Gastroesophageal sphincter (tissue), 4 donors: ENCODE measurements around the gene CMSS1. TPM values are rescaled to one million over a fixed set of nuclear protein-coding genes. Genes with fewer than 3 reads are reported as not detected.

Experiments used
- ATAC-seq: fragments of 150-250 bp; one replicate; pipeline ENCODE4 v1.9.1; 2016; ENCODE audit warnings: mild to moderate bottlenecking, moderate library complexity
- H3K27ac ChIP-seq, 4 donors: fragments of 200-600 bp; sonication (generic) in 3 of 4; 1 replicate in 3 of 4; 2 replicates in 1 of 4; pipeline ENCODE4 v1.5.1; 2016 to 2019
- H3K27me3 ChIP-seq: fragments of 200-600 bp; sonication (generic); one replicate; pipeline ENCODE4 v1.5.1; 2019
- H3K36me3 ChIP-seq, 2 donors: fragments of 200-600 bp; sonication (generic); one replicate each; pipeline ENCODE4 v1.5.1; 2019; ENCODE audit warnings: control low read depth in 1 of 2
- H3K4me1 ChIP-seq, 3 donors: fragments of 200-600 bp; sonication (generic); 1 replicate in 2 of 3; 2 replicates in 1 of 3; pipeline ENCODE4 v1.5.1; 2016 to 2019; ENCODE audit warnings: control low read depth in 2 of 3
- H3K4me3 ChIP-seq, 2 donors: fragments of 200-600 bp; sonication (generic); one replicate each; pipeline ENCODE4 v1.5.1; 2019; ENCODE audit warnings: mild to moderate bottlenecking in 1 of 2, moderate library complexity in 1 of 2
- H3K9me3 ChIP-seq, 3 donors: fragments of 200-600 bp; sonication (generic); one replicate each; pipeline ENCODE4 v1.5.1; 2017 to 2019; ENCODE audit warnings: control low read depth in 2 of 3
- CTCF ChIP-seq, 4 experiments: fragments of 200-600 bp in 2 of 4; fragments of 450-650 bp in 2 of 4; sonication (generic) in 1 of 4; IDR thresholded peaks; one replicate each; pipeline ENCODE4 v1.5.1; 2017 to 2019; ENCODE audit warnings: antibody characterized with exemption in 4 of 4, mild to moderate bottlenecking in 2 of 4, moderate library complexity in 2 of 4
- EP300 ChIP-seq: sonication (generic); formaldehyde crosslinking; IDR thresholded peaks from one replicate; pipeline ENCODE4 v1.6.1; 2017; ENCODE audit warnings: antibody characterized with exemption, mild to moderate bottlenecking
- POLR2A ChIP-seq, 2 donors: fragments of 450-650 bp; IDR thresholded peaks; one replicate each; pipeline ENCODE4 v1.6.1; 2017; ENCODE audit warnings: antibody characterized with exemption in 2 of 2, mild to moderate bottlenecking in 2 of 2, moderate library complexity in 1 of 2
- POLR2AphosphoS5 ChIP-seq: sonication (generic); formaldehyde crosslinking; IDR thresholded peaks from one replicate; pipeline ENCODE4 v1.6.1; 2017; ENCODE audit warnings: antibody characterized with exemption
- WGBS, 2 donors: methylation state at CpG; one replicate each; pipeline ENCODE4 v1.1.5; 2018; ENCODE audit warnings: low coverage in 1 of 2; 5-methylcytosine and 5-hydroxymethylcytosine counted together
- total RNA-seq, 4 donors: library from RNA; depleted of rRNA; stranded (reverse); fragments of >200 nt; gene quantifications; one replicate each; pipeline ENCODE4 v1.1.0, GENCODE V29; 2016

CMSS1 gene
- total RNA-seq, 4 donors from 2014 or later = 15.2 to 20.8 (median 16.6) TPM

DNA sequence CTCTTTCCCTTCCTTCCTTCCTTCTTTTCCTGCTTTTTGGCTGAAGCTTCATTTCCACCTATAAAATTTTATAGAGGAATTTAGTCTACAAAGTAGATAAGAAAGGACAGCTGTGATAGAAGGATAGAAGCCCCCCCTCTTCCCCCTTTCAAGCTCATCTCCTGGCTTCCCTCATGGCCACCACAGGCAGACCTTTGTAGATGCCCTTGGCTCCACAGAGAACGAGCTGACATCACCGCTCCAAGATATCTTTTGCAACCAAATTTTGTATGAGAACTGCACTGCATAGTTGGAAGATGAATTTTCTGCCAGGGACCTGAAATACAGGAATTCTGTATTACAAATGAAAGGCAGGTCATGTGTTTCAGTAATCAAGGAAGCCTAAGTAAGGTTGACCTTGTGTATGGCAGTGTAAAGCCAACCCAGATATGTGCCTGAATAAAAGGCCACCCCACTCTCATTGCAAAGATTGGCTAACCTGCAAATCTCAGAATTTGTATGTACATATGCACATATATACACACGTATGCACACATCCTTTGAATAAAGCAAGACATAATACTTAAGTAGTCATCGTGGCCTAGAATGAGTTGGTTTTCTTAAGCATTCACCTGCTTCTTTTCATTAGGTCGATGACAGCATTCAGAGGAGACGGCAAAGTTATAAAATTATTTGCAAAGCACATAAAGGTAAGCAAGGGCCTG is 353.7 kb downstream of the CMSS1 start:
- H3K9me3 ChIP-seq = no peaks in the 10 kb centered on the region
- WGBS, 2 donors = 96 to 97% methylated on average over 5 to 6 of the region's 6 CpGs
- no peak for ATAC-seq
- no peaks in the 10 kb centered on the region for H3K27me3 ChIP-seq
- TF ChIP-seq POLR2AphosphoS5 (no peak), EP300 (no peak), POLR2A (IDR thresholded peaks at IDR 0.05) (no peak), CTCF (IDR thresholded peaks at IDR 0.05) (no peak)
- no peak overlapping the region for H3K4me3 ChIP-seq
- no peak overlapping the region for H3K27ac ChIP-seq
- no peaks in the 10 kb centered on the region for H3K36me3 ChIP-seq
- peaks cover 0 to 21% (median 3%) of the 10 kb centered on the region in 3 donors for H3K4me1 ChIP-seq

DNA sequence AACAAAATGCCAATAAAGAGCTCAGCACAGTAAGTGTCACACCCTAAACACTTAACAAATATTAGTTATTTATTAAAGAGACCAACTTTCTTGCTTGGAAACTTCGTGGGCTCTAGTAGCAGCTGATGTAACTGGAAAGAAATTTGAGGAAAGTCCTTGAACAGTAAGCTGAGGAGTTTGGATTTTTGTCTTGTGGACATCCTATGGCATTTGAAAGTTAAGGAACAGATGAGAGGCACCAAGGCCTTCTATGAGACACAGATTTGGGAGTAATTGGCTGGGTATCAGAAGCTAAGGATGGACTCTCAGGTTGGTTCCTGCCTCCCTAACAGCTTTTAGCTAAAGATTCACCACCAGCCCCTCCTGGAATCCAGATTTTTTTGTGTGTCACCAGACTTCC is 356.3 kb downstream of the CMSS1 start:
- Histone ChIP-seq H3K9me3 (no peaks in the 10 kb centered on the region), H3K4me1 (peaks cover 0 to 21% (median 3%) of the 10 kb centered on the region in 3 donors), H3K36me3 (peaks cover 0 to 24% of the 10 kb centered on the region in 2 donors), H3K27ac (no peak overlapping the region), H3K27me3 (no peaks in the 10 kb centered on the region), H3K4me3 (no peak overlapping the region)
- no peak for ATAC-seq
- TF ChIP-seq CTCF (IDR thresholded peaks at IDR 0.05) (no peak), POLR2A (IDR thresholded peaks at IDR 0.05) (no peak), POLR2AphosphoS5 (no peak), EP300 (no peak)
- 85 to 90% methylated on average over 1 of the region's 1 CpG for WGBS, 2 donors

GRCh38 chr3:100175637-100176280 is 358.1 kb downstream of the CMSS1 start:
- H3K27ac ChIP-seq = no peak overlapping the region
- peaks cover 0 to 14% (median 0%) of the 10 kb centered on the region in 3 donors for H3K9me3 ChIP-seq
- no peak for ATAC-seq
- peaks cover 0 to 13% (median 3%) of the 10 kb centered on the region in 3 donors for H3K4me1 ChIP-seq
- H3K4me3 ChIP-seq = no peak overlapping the region
- H3K36me3 ChIP-seq = peaks cover 0 to 34% of the 10 kb centered on the region in 2 donors
- TF ChIP-seq CTCF (IDR thresholded peaks at IDR 0.05) (no peak), POLR2AphosphoS5 (no peak), EP300 (no peak), POLR2A (IDR thresholded peaks at IDR 0.05) (no peak)
- WGBS, 2 donors = 87 to 89% methylated on average over 3 to 5 of the region's 6 CpGs
- no peaks in the 10 kb centered on the region for H3K27me3 ChIP-seq

GRCh38 chr3:100179692-100180349 is 362.2 kb downstream of the CMSS1 start:
- Histone ChIP-seq H3K36me3 (peaks cover 0 to 34% of the 10 kb centered on the region in 2 donors), H3K27me3 (no peaks in the 10 kb centered on the region), H3K9me3 (peaks cover 0 to 14% (median 0%) of the 10 kb centered on the region in 3 donors), H3K4me3 (no peak overlapping the region), H3K4me1 (peaks cover 2 to 16% (median 3%) of the 10 kb centered on the region in 3 donors), H3K27ac (no peak overlapping the region)
- WGBS, 2 donors = 96 to 100% methylated on average over 1 to 3 of the region's 4 CpGs
- no peak for ATAC-seq
- TF ChIP-seq CTCF (IDR thresholded peaks at IDR 0.05) (no peak), EP300 (no peak), POLR2A (IDR thresholded peaks at IDR 0.05) (no peak), POLR2AphosphoS5 (no peak)
